HG03103 (cell line): Measurements from ENCODE around the gene ZBTB16.

Experiments used
- ATAC-seq: cut with Tn5 transposase; IDR thresholded peaks from one replicate; pipeline ENCODE4 v1.9.1; 2021; ENCODE audit warnings: low read depth; ENCODE audit not compliant: unreplicated experiment

ZBTB16 gene

GRCh38 chr11:114221037-114221436 is 161.5 kb downstream of the ZBTB16 start:
- ATAC-seq = no peak

GRCh38 chr11:114225661-114226060 is 166.2 kb downstream of the ZBTB16 start:
- ATAC-seq = no peak

GRCh38 chr11:114226356-114226755 is 166.8 kb downstream of the ZBTB16 start:
- no peak for ATAC-seq

- ATAC-seq = no peak
Measured at GRCh38 chr11:114228435-114229411, 169.2 kb downstream of the ZBTB16 start.

GRCh38 chr11:114230031-114230704 is 170.7 kb downstream of the ZBTB16 start:
- ATAC-seq = no peak

GRCh38 chr11:114232400-114233059 is 173.0 kb downstream of the ZBTB16 start:
- ATAC-seq = no peak

GRCh38 chr11:114233755-114234154 is 174.2 kb downstream of the ZBTB16 start:
- ATAC-seq = no peak

GRCh38 chr11:114236829-114237228 is 177.3 kb downstream of the ZBTB16 start:
- no peak for ATAC-seq

GRCh38 chr11:114237321-114238280 is 178.1 kb downstream of the ZBTB16 start:
- ATAC-seq = no peak

GRCh38 chr11:114239753-114240161 is 180.2 kb downstream of the ZBTB16 start:
- ATAC-seq = no peak

- ATAC-seq = no peak
Measured at GRCh38 chr11:114242032-114242431, 182.5 kb downstream of the ZBTB16 start.

GRCh38 chr11:114243461-114244372 is 184.2 kb downstream of the ZBTB16 start:
- no peak for ATAC-seq

- ATAC-seq = no peak
Measured at GRCh38 chr11:114244726-114245394, 185.3 kb downstream of the ZBTB16 start.

GRCh38 chr11:114246321-114247069 is 187.0 kb downstream of the ZBTB16 start:
- no peak for ATAC-seq

- ATAC-seq = no peak
Measured at GRCh38 chr11:114247070-114247789, 187.7 kb downstream of the ZBTB16 start.

- no peak for ATAC-seq
Measured at GRCh38 chr11:114250180-114250579, 190.7 kb downstream of the ZBTB16 start.
